Thyroid gland (tissue), 4 donors: Measurements from ENCODE around the gene ACACA.

Experiments
- CTCF ChIP-seq, 6 experiments: fragments of 200-600 bp in 3 of 6; fragments of 450-650 bp in 3 of 6; sonication (generic) in 3 of 6; IDR thresholded peaks; one replicate each; pipeline ENCODE4 v1.5.1; 2016 to 2019; ENCODE audit warnings: antibody characterized with exemption in 6 of 6, mild to moderate bottlenecking in 2 of 6, inconsistent platforms in 1 of 6, moderate library complexity in 1 of 6
- POLR2A ChIP-seq, 2 donors: fragments of 450-650 bp; IDR thresholded peaks; one replicate each; pipeline ENCODE4 v1.6.1; 2017; ENCODE audit warnings: antibody characterized with exemption in 2 of 2, mild to moderate bottlenecking in 2 of 2, moderate library complexity in 1 of 2

DNA sequence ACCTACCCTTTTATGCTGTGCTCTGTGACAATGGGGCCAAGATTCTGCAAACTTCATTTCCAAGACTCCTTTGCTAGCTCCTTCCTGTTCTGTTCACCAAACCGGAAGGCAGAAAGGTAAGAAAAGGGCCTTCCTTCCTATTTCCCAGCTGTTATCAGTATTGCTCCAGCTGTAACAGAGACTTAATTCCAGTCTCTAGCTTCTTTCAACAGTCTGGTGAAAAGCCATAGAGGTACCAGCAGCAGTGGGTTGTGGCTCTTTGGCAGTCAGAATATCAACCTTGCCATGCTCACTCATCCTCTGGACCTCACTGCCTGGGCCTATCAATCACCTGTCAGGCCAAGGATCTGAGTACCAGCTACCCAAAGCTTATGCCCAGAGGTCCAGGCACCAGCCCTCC is 120.2 kb downstream of the ACACA start:
- TF ChIP-seq CTCF (IDR thresholded peaks at IDR 0.05): no peak
- TF ChIP-seq POLR2A (IDR thresholded peaks at IDR 0.05): no peak
